Vagina (tissue), 2 donors: ENCODE data around the gene ERBB4. TPM values are rescaled to one million over a fixed set of nuclear protein-coding genes. Genes with fewer than 3 reads are reported as not detected.

Source experiments
- DNase-seq, 2 donors: peaks; one replicate each; pipeline ENCODE4 v3.0.0-alpha.2; 2017; ENCODE audit errors: extremely low spot score in 2 of 2
- H3K27ac ChIP-seq: fragments of 200-600 bp; sonication (generic); one replicate; pipeline ENCODE4 v1.5.1; 2019
- H3K27me3 ChIP-seq: fragments of 200-600 bp; sonication (generic); one replicate; pipeline ENCODE4 v1.5.1; 2019
- H3K36me3 ChIP-seq, 2 donors: fragments of 200-600 bp; sonication (generic); one replicate each; pipeline ENCODE4 v1.5.1; 2017 to 2019
- H3K4me1 ChIP-seq: fragments of 200-600 bp; sonication (generic); one replicate; pipeline ENCODE4 v1.5.1; 2019
- H3K4me3 ChIP-seq, 2 donors: fragments of 200-600 bp; sonication (generic); 1 replicate in 1 of 2; 2 replicates in 1 of 2; pipeline ENCODE4 v1.5.1; 2016 to 2019
- H3K9me3 ChIP-seq: fragments of 200-600 bp; sonication (generic); one replicate; pipeline ENCODE4 v1.5.1; 2019
- CTCF ChIP-seq, 3 experiments: fragments of 450-650 bp in 2 of 3; fragments of 200-600 bp in 1 of 3; sonication (generic) in 1 of 3; IDR thresholded peaks; one replicate each; pipeline ENCODE4 v1.5.1; 2017 to 2019; ENCODE audit warnings: antibody characterized with exemption in 3 of 3, mild to moderate bottlenecking in 2 of 3, moderate library complexity in 2 of 3
- POLR2A ChIP-seq, 2 donors: fragments of 450-650 bp; IDR thresholded peaks; one replicate each; pipeline ENCODE4 v1.6.1; 2017; ENCODE audit warnings: antibody characterized with exemption in 2 of 2, mild to moderate bottlenecking in 2 of 2, moderate library complexity in 2 of 2
- POLR2AphosphoS5 ChIP-seq, 2 donors: sonication (generic); formaldehyde crosslinking; IDR thresholded peaks; one replicate each; pipeline ENCODE4 v1.9.0; 2017; ENCODE audit warnings: antibody characterized with exemption in 2 of 2, mild to moderate bottlenecking in 2 of 2, low read depth in 1 of 2; ENCODE audit not compliant: insufficient read depth in 1 of 2
- intact Hi-C: fragments of 100-400 bp; cut with DNase I; formaldehyde crosslinking; loops from one replicate; pipeline ENCODE4 v1.15.1; 2023
- total RNA-seq: library from RNA; depleted of rRNA; stranded (reverse); fragments of >200 nt; gene quantifications from one replicate; pipeline ENCODE4 v1.2.3, GENCODE V29; 2016

Gene ERBB4
- total RNA-seq, 1 donor from 2014 or later: 0.25 TPM

GRCh38 chr2:212124598-212124997 is 414.0 kb downstream of the ERBB4 start:
- DNase-seq: no peak
- intact Hi-C loops: no loop called here
- H3K4me3 ChIP-seq: no peak overlapping the region
- H3K9me3 ChIP-seq: no peaks in the 10 kb centered on the region
- TF ChIP-seq CTCF (IDR thresholded peaks at IDR 0.05): no peak
- no peak for TF ChIP-seq POLR2A (IDR thresholded peaks at IDR 0.05)
- TF ChIP-seq POLR2AphosphoS5 (IDR thresholded peaks at IDR 0.05; ENCODE audit: insufficient read depth in 1 of 2, low read depth in 1 of 2): no peak
- no peak overlapping the region for H3K27ac ChIP-seq
- no peaks in the 10 kb centered on the region for H3K36me3 ChIP-seq
- no peaks in the 10 kb centered on the region for H3K4me1 ChIP-seq
- H3K27me3 ChIP-seq: no peaks in the 10 kb centered on the region

- no peak for TF ChIP-seq CTCF (IDR thresholded peaks at IDR 0.05)
- TF ChIP-seq POLR2AphosphoS5 (IDR thresholded peaks at IDR 0.05; ENCODE audit: insufficient read depth in 1 of 2, low read depth in 1 of 2): no peak
- no peak for TF ChIP-seq POLR2A (IDR thresholded peaks at IDR 0.05)
- intact Hi-C loops: no loop called here
- H3K27ac ChIP-seq: no peak overlapping the region
These were observed 419.0 kb downstream of the ERBB4 start for GRCh38 chr2:212119591-212119990.

GRCh38 chr2:212117926-212118325 is 420.7 kb downstream of the ERBB4 start:
- intact Hi-C loops: no loop called here

More at GRCh38 chr2:212119591-212119990, 419.0 kb downstream of the ERBB4 start:
- Histone ChIP-seq H3K4me1 (no peaks in the 10 kb centered on the region), H3K36me3 (no peaks in the 10 kb centered on the region), H3K9me3 (no peaks in the 10 kb centered on the region), H3K27me3 (no peaks in the 10 kb centered on the region), H3K4me3 (no peak overlapping the region)
- no peak for DNase-seq

GRCh38 chr2:212114489-212114888 is 424.1 kb downstream of the ERBB4 start:
- no peaks in the 10 kb centered on the region for H3K9me3 ChIP-seq
- H3K36me3 ChIP-seq: no peaks in the 10 kb centered on the region
- H3K27ac ChIP-seq: no peak overlapping the region
- intact Hi-C loops: no loop called here
- H3K4me1 ChIP-seq: no peaks in the 10 kb centered on the region
- H3K4me3 ChIP-seq: no peak overlapping the region
- H3K27me3 ChIP-seq: no peaks in the 10 kb centered on the region
- TF ChIP-seq CTCF (IDR thresholded peaks at IDR 0.05) (no peak), POLR2AphosphoS5 (IDR thresholded peaks at IDR 0.05; ENCODE audit: insufficient read depth in 1 of 2, low read depth in 1 of 2) (no peak), POLR2A (IDR thresholded peaks at IDR 0.05) (no peak)
- DNase-seq: no peak

More at GRCh38 chr2:212117926-212118325, 420.7 kb downstream of the ERBB4 start:
- DNase-seq: no peak
- no peaks in the 10 kb centered on the region for H3K9me3 ChIP-seq
- no peaks in the 10 kb centered on the region for H3K27me3 ChIP-seq
- no peaks in the 10 kb centered on the region for H3K4me1 ChIP-seq
- H3K27ac ChIP-seq: no peak overlapping the region
- no peak overlapping the region for H3K4me3 ChIP-seq
- no peak for TF ChIP-seq POLR2A (IDR thresholded peaks at IDR 0.05)
- no peak for TF ChIP-seq POLR2AphosphoS5 (IDR thresholded peaks at IDR 0.05; ENCODE audit: insufficient read depth in 1 of 2, low read depth in 1 of 2)
- no peak for TF ChIP-seq CTCF (IDR thresholded peaks at IDR 0.05)
- H3K36me3 ChIP-seq: no peaks in the 10 kb centered on the region

GRCh38 chr2:212112401-212112800 is 426.2 kb downstream of the ERBB4 start:
- no peak for DNase-seq
- Histone ChIP-seq H3K36me3 (no peaks in the 10 kb centered on the region), H3K4me1 (no peaks in the 10 kb centered on the region), H3K27ac (no peak overlapping the region), H3K9me3 (no peaks in the 10 kb centered on the region), H3K27me3 (no peaks in the 10 kb centered on the region), H3K4me3 (no peak overlapping the region)
- TF ChIP-seq POLR2AphosphoS5 (IDR thresholded peaks at IDR 0.05; ENCODE audit: insufficient read depth in 1 of 2, low read depth in 1 of 2) (no peak), POLR2A (IDR thresholded peaks at IDR 0.05) (no peak), CTCF (IDR thresholded peaks at IDR 0.05) (no peak)
- intact Hi-C loops: no loop called here
